Esophagus squamous epithelium (tissue), 4 donors: ENCODE data around the gene SLC19A2.

ENCODE experiments used
- CTCF ChIP-seq, 6 experiments: fragments of 450-650 bp in 4 of 6; fragments of 200-600 bp in 2 of 6; sonication (generic) in 2 of 6; IDR thresholded peaks; one replicate each; pipeline ENCODE4 v1.5.1; 2016 to 2019; ENCODE audit warnings: antibody characterized with exemption in 6 of 6, mild to moderate bottlenecking in 4 of 6, moderate library complexity in 4 of 6
- POLR2A ChIP-seq, 4 donors: fragments of 450-650 bp; IDR thresholded peaks; one replicate each; pipeline ENCODE4 v1.6.1; 2017; ENCODE audit warnings: antibody characterized with exemption in 4 of 4, mild to moderate bottlenecking in 4 of 4, moderate library complexity in 3 of 4

- TF ChIP-seq CTCF (IDR thresholded peaks at IDR 0.05) (no peak), POLR2A (IDR thresholded peaks at IDR 0.05) (no peak)
Observed at GRCh38 chr1:169530448-169530847, 44.7 kb upstream of the SLC19A2 start.
